ENCODE measurements around the gene LCLAT1.
"Not testable (repeated sequence)": the region's sequence is repeated elsewhere in the genome, so short reads cannot be mapped to it uniquely, and the experiment has no call there.

The LCLAT1 gene

DNA sequence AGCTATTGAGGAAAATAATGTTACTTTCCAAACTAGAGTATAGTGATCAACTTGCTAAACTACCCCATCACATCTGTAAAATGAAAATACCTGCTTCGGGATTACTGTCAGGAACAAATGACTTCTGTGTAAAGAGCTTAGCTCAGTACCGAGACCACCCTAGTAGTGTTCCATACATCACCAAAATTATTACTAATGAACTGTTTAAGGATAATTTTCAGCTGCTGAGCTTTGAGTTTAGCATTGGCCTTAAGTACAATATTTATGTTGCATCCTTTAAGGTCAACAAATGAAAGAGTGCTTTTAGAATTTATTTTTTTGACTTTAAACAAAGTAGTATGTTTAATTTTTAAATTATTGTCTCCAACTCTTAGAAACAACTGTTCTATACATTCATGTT is 144.1 kb downstream of the LCLAT1 start:
- no peak for DNase-seq (ENCODE audit: low read depth)

GRCh38 chr2:30601375-30601774 is 154.3 kb downstream of the LCLAT1 start:
- DNase-seq (ENCODE audit: low read depth), result no peak

DNA sequence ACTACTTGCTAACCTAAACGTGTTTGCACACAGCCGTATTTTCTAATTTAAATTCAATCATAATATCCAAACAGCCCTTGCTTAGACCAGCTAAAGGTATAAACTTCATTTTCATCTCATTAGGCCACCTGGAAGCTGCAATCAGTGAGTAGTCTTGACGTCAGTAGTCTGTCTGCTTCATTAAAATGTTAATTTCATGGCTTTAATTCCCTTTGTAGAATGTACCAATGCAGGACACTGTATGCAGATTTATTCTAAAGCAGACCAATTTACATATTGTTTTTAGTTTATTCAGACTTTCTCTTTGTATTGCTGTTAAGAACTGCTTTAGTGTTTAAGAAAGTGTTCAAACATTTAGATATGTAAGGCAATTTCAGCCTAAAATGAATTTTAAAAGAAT is 158.2 kb downstream of the LCLAT1 start:
- DNase-seq (ENCODE audit: low read depth), result no peak

DNA sequence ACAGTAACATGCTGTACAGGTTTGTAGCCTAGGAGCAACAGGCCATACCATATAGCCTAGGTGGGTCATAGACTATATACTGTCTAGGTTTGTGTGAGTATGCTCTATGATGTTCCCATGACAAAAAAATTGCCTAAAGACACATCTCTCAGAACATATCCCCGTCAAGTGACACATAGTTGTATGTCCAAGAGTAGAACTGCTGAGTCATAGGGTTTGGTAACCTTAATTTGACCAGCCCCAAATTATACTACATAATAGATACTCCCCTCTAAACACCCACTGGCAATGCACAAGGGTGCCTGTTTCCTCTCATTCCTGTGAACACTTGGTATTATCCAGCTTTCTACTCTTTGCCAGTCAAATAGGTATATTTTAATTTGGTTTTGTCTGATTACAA is 161.6 kb downstream of the LCLAT1 start:
- DNase-seq (ENCODE audit: low read depth), result no peak

DNA sequence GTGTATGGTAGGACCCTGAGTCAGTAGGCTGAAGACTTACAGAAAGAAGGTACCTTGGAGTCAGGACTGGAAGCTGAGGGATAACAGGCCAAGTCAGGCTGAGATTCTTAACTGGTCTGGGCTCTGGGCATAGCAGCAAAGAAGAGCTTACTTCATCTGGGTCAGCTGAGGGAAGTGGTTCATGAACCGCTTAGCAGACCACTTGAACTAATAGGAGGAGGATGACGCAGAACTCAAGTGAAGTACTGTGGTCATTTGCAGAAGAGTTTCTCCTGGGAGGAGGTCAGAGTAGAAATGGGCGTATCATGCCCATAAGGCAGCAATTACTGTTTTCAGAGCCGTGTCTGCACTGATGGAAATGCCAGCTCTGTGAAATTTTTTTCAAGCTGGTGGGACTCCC is 164.5 kb downstream of the LCLAT1 start:
- peak; percentile 3 for DNase-seq (ENCODE audit: low read depth)

- peak; percentile 3 for DNase-seq (ENCODE audit: low read depth)
Measured at GRCh38 chr2:30612371-30612770, 165.3 kb downstream of the LCLAT1 start.

DNA sequence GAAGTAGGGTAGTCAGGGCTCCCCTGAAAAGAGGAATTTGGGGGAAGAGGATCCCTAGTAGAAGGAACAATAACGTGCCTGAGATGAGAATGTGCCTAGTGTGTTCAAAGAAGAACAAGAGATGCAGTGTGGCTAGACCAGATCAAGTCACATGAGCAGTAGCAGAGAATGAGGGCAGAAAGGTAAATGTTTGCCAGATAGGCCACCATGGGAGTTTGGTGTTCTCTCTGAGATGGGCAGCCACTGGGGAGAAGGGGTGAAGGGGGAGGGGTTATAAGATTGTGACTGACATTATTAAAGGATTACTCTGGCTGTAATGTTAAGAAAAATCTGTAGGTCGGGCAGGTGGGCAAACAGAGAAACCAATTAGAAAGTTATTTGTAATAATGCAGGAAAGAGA is 166.0 kb downstream of the LCLAT1 start:
- no peak for DNase-seq (ENCODE audit: low read depth)

GRCh38 chr2:30614227-30614626 is 167.2 kb downstream of the LCLAT1 start:
- not testable (repeated sequence) for DNase-seq (ENCODE audit: low read depth)

GRCh38 chr2:30615926-30616325 is 168.9 kb downstream of the LCLAT1 start:
- DNase-seq (ENCODE audit: low read depth), result no peak

DNA sequence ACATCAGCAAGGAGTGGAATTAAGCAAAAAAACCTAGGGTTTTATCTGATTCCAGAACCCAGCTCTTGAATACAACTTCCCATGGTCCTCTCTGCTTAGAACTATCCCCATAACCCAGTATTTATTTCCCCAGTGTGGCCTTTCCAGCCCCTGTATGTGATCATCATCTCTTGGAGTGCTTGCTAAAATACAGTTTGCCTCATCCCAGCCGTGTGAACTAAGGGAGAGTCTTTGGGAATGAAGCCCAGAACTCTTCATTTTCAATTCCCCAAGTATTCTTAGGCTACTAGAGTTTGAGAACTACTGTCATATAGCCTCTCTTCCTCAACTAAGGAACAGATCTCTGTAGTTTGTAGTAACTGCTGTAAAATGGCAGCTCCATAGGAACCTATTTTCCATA is 173.1 kb downstream of the LCLAT1 start:
- DNase-seq (ENCODE audit: low read depth), result no peak

DNA sequence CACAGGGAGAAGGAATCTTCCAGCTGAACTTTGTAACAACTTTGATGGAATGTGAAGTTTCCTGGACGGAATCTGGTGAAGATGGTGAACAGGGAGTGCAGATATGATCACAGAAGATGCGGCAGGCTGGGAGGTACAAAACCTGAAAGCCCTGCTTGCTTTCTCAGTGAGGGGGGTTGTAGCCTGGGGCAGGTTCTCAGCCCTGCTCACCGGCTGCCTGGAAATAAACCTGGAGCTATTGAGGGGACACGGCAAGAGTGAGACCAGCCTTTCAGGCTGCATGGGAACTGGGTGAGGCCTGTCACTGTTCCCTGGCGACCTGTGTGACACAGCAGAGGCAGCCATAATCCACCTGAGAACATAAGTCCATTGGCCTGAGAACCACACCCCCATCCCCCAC is 174.8 kb downstream of the LCLAT1 start:
- DNase-seq (ENCODE audit: low read depth), result no peak

GRCh38 chr2:30622452-30622851 is 175.4 kb downstream of the LCLAT1 start:
- DNase-seq (ENCODE audit: low read depth), result no peak

DNA sequence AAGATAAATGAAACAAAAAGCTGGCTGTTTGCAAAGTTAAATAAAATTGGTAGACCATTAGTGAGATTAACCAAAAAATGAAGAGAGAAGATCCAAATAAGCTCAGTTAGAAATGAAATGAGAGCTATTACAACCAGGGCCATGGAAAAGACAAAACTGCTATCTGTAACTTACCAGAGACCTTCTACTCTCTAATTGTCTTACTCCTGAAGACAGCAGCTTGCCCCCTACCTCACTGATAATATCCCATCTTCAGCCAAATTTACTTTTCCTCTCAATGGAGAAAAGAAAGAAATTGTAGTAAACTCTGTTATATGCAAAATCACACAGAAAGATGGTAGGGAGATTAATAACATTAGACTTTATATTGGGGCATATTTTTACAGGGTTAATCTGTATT is 178.2 kb downstream of the LCLAT1 start:
- no peak for DNase-seq (ENCODE audit: low read depth)

DNA sequence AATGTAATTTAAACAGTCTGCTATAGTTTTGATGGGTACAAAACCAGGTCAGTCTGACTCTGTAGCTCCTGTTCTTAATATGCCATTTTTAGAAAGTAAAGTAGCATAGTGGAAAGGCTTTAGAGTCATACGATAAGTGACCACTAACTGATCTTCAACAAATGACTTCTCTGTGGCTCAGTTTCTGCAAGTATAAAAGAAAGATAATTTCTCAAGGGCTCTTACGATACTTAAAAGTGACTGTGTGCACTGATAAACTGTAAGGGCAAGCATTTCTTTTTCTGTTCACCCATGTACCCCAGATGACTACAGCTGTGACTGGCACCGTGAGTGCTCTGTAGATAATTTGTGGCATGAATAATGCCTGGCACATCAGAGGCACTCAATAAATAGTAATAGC is 178.7 kb downstream of the LCLAT1 start:
- no peak for DNase-seq (ENCODE audit: low read depth)

GRCh38 chr2:30626397-30626796 is 179.4 kb downstream of the LCLAT1 start:
- no peak for DNase-seq (ENCODE audit: low read depth)

GRCh38 chr2:30627151-30627550 is 180.1 kb downstream of the LCLAT1 start:
- no peak for DNase-seq (ENCODE audit: low read depth)

DNA sequence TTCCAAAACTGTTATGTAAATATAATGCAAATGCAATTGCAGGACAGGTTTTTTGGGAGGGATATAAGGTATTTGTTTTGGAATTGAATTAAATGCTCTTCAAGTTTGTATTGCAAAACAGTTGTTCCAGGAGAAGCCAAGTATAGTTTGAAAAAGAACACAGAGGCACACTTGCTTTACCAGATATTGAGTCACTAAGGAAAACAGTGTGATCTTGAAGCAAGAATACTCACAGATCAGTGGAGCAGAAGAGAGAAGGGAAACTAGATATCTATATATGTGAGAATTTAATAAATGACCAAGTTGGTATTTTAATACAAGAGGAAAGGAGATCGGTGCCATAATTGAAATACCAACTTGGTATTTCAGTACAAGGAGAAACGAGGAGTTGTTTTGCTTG is 181.3 kb downstream of the LCLAT1 start:
- peak; percentile 65 for DNase-seq (ENCODE audit: low read depth)

DNA sequence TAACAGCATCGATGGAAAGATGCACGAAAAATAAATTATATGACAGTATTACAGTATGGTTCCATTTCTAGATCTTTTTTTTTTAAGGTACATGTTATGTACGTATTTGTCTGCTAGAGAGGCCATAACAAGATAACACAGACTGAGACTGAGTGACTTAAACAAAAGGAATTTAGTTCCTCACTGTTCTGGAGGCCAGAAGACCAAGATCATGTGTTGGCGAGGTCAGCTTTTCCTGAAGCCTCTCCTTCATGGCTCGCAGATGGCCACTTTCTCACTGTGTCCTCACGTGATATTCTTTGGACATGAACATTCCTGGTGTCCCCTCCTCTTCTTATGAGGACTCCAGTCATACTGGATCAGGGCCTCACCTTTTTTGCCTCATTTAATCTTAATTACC is 182.8 kb downstream of the LCLAT1 start:
- peak; percentile 87 for DNase-seq (ENCODE audit: low read depth)

DNA sequence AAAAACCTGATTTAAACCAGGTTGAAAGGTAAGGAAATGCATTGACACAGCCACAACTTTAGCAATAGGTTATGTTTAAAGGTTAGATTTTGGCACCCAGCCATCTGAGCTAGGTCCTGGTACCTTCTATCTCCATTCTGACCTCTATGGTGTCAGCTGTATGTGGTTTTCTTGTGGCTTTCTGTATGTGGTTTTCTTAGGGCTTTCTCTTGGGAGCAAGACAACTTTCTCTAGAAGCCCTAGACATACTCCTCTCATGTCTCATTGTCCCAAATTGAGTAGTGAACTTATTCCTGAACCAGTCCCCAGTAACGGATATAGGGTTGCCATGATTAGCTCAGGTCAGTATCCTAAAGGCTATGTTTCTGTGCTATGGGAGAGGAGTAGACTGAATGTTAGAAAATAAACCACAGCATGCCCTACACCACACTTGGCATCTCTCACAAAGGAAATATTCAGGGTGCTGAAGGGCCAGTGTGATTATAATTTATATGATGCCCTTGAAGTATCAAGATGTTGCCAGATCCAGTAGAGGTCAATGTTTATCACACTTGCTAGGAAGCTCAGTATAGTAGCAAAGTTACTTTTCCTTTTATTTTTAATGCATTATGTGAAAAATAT is 184.1 kb downstream of the LCLAT1 start:
- DNase-seq (ENCODE audit: low read depth), result peak; percentile 56

GRCh38 chr2:30633039-30633438 is 186.0 kb downstream of the LCLAT1 start:
- no peak for DNase-seq (ENCODE audit: low read depth)

GRCh38 chr2:30636311-30636710 is 189.3 kb downstream of the LCLAT1 start:
- no peak for DNase-seq (ENCODE audit: low read depth)

DNA sequence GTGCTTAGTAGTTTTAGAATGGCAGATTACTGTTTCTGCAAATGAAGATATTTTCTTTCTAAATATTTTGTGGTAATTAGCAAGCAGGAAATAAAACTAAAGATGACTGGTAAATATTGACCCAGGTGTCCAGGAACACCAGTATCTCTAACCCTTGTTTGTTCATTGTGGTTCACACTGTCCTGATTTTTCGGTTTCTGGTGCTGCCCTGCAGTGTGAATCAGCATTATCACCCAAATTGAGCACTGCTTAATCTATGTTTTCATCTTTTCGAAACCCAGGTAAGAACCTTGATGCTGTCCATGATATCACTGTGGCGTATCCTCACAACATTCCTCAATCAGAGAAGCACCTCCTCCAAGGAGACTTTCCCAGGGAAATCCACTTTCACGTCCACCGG is 192.8 kb downstream of the LCLAT1 start:
- no peak for DNase-seq (ENCODE audit: low read depth)

GRCh38 chr2:30641765-30642345 is 194.8 kb downstream of the LCLAT1 start:
- DNase-seq (ENCODE audit: low read depth), result no peak

GRCh38 chr2:30643013-30643412 is 196.0 kb downstream of the LCLAT1 start:
- DNase-seq (ENCODE audit: low read depth), result not testable (repeated sequence)

Measured in iris pigment epithelial cell (primary cell).